CMK (cell line): ENCODE data around the gene SPIN2B.
"Not testable (repeated sequence)": the region's sequence is repeated elsewhere in the genome, so short reads cannot be mapped to it uniquely, and the experiment has no call there.

ENCODE experiments used
- DNase-seq: peaks from one replicate; pipeline ENCODE4 v3.0.0-alpha.2; 2010; ENCODE audit warnings: low read depth

The SPIN2B gene

DNA sequence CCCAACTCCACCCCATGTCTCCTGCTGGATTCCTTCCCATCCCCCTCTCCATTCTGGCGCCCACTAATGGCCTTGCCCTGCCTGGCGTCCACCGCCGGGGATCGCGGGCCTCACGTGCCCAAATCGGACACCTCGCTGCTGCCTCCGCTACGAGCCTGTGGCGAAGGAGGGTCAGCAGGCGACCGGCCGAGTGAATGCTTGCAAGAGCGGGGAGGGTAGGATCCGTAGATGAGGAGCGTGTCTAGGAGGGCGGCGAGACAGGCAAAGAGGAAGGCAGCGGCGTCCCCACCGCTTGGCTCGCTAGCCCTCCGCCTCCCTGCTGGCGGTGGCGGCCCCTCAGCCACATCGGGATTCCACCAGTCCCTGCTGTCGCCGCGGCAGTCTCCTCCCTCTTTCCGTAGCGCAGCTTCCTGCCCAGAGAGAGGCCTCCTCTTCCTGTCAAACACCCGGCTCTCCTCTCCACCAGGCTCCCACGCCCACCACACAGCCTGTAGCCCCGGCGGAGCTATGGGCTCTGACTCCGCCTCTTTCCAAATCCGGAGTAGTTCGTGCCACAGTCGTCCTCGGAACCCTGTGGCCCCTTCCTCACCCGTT, at the start of gene SPIN2B:
Gene SPIN2B, minus strand, starts transcription at position 387 of the 594 bp plus-strand sequence.
- DNase-seq, result peak; percentile 83

DNA sequence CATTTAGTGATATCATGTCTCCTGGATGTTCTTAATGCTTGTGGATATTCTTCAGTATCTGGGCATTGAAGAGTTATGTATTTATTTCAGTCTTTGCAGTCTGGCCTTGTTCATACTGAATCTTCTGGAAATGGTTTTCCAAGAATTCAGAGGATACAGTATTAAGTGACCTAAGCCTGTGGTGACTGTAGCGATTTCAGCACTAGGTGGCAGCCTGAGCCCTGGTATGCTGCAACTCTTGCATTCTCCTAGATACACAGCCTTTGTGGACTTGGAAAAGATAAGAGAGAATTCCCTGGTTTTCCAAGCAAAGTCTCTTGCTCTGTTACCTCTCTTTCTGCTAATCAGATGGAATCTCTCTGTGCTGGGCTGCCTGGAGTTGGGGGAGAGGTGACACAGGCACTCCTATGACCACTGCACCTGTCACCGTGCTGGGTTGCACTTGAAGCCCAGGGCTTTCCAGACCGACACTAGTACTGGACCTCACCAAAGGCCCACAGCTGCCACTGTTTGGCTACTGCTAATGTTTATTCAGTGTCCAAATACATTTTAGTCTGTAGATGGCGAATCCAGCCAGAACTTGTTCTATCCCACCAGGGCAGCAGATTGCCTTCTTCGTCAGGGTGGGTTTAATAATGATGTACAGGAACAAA, 35.2 kb upstream of the SPIN2B start:
- DNase-seq, result no peak

DNA sequence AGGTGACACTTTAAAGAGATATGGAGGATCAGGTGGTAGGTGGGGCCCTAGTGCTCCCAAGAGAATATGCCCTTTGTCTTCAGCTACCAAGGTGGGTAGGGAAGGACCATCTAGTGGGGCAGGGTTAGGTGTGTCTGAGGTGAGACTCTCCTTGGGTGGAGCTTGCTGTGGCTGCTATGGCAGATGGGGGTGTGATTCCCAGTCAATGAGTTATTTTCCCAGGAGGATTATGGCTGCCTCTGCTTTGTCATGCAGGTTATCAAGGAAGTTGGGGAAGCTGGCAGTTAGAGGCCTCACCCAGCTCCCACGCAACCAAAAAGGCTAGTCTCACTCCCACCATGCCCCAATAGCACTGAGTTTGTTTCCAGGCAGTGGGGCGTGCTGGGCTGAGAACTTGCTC, 33.8 kb upstream of the SPIN2B start:
- no peak for DNase-seq

DNA sequence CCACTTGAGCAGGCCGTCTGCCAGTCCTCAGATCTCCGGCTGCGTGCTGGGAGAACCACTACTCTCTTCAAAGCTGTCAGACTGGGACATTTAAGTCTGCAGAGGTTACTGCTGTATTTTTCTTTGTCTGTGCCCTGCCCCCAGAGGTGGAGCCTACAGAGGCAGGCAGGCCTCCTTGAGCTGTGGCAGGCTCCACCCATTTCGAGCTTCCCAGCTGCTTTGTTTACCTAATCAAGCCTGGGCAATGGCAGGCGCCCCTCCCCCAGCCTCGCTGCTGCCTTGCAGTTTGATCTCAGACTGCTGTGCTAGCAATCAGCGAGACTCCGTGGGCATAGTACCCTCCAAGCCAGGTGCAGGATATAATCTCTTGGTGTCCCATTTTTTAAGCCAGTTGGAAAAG, 30.9 kb upstream of the SPIN2B start:
- DNase-seq, result not testable (repeated sequence)

DNA sequence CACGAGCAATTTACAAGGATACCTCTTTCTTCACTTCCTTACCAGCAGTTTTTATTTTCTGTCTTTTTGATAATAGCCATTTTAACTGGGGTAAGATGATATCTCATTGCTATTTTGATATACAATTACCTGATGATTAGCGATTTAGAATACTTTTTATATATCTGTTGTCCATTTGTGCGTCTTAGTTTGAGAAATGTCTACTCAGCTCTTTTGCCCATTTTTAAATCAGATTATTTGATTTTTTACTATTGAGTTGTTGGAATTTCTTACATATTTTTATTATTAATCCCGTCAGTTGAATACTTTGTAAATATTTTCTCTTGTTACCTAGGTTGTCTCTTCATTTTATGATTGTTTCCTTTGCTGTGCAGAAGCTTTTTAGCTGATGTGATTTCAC, 17.3 kb upstream of the SPIN2B start:
- no peak for DNase-seq

DNA sequence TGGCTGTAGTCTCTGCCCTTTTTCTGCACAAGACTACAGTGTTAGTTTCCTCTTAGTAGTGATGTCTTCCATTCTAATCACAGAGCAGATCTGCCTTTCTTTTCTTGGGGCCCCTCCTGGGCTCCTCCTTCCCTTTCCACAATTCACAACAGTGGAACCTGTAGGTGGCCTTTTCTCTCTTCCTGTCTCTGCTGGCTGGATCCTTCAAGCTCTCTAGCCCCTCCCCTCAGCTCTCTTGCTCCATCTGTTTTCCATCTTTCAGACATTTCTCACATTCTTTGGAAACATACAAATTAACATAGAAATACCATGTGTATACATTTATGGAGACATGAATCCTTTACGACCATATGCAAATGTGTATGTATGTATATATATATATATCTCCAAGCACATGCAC, 16.2 kb upstream of the SPIN2B start:
- no peak for DNase-seq

DNA sequence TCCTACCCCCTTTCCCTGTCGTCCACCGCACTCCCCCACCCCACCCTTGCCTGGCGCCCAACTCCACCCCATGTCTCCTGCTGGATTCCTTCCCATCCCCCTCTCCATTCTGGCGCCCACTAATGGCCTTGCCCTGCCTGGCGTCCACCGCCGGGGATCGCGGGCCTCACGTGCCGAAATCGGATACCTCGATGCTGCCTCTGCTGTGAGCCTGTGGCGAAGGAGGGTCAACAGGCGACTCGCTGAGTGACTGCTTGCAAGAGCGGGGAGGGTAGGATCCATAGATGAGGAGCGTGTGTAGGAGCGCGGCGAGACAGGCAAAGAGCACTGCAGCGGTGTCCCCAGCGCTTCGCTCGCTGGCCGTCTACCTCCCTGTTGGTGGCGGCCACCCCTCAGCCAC, 15.7 kb upstream of the SPIN2B start, which contains the start of gene SPIN2A:
Gene SPIN2A, minus strand, starts transcription at position 325 of the 400 bp plus-strand sequence. CDS start 800 bp downstream, outside the sequence.
- DNase-seq, result not testable (repeated sequence)

DNA sequence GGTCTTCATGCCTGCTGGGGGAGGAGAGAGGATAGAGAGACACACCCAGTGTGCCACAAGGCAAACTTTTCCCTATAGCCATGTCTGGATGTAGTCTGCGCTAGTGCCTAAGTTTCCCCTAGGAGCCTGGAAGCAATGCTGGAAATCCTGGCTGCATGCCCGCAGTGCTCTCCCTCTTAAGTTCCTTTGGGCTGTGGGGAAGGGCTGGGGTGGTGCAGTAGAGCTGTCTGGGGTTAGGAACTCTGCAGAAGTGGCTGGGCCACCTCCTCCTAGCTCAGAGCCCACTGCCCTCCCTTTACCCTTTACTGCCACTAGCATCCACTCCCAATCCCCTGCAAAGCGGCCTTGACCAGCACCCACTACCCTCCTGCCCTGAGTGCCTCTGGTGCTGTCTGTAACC, 15.2 kb upstream of the SPIN2B start:
- not testable (repeated sequence) for DNase-seq

DNA sequence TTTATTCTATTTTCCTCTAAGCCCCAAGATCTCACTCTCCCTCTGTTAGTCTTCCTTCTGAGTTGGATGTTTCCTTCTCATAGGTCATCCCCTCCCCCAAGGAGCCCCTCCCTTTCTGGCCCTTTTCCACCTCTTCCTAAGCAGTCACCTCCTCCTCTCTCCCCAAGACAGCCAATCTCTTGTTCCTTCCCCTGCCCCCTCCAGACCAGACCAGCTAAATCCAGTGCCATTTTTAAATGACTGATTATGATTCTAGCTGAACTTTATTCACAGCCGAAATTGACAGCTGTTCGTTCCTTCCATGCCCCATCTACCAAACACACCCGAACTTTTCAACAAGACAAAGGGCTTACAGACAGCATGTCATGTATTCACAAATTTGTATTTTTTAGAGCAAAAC, 13.9 kb upstream of the SPIN2B start:
- DNase-seq, result no peak

DNA sequence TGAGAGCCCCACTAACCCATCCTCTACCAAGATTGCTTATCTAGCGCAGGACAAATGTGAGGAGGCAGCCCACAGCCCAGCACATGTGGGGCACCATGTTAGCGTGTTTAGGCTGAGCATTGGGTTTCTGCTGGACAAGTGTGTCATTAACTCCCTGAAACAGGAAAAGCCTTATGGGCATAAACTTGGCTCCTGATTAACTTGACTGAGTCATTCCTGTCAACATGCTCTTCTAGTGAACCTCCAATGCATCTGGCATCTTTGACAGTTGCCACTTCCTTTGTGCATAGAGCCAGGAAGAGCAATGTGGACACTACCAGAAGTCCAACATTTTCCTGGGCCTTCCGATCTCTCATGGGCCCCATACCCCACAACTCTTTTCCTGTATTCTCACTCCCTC, 13.4 kb upstream of the SPIN2B start:
- no peak for DNase-seq

DNA sequence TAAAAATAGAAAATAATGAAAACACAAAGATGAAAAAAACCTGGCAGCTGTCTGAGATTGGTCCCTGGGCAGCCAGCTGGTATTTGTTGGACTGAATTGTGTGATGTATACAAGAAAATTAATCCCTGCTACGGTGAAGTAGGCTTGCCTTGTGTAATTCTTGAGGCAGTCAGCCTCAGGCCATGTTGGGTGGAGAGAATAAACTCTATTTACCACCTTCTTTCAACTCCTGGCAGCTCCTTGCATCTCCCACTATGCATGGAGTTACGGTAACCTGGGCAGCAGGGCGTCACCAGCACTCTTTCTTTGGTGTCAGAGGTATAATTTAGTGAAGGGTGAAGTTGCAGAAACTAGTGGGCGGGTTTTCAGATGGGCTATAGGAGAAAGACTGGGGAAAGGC, 12.4 kb upstream of the SPIN2B start:
- DNase-seq, result no peak

DNA sequence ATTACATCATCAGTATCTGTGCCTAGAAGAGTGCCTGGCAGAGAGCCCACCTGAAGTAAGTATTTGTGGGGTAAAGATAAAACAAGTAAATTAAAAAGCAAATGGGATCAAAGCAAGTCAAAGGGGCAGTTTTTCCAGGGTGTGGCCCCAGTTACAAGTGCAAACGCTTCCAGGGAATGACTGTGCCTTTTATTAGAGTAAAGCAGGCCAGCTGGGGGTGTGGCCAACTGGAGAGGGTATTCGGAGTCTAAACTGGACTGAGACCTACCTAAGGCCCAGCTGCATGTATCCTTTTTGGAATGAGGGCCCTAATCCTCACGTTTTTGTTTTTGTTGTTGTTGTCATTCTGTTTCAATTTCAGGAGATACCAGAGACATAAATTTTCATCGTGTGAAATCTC, 11.9 kb upstream of the SPIN2B start:
- not testable (repeated sequence) for DNase-seq

DNA sequence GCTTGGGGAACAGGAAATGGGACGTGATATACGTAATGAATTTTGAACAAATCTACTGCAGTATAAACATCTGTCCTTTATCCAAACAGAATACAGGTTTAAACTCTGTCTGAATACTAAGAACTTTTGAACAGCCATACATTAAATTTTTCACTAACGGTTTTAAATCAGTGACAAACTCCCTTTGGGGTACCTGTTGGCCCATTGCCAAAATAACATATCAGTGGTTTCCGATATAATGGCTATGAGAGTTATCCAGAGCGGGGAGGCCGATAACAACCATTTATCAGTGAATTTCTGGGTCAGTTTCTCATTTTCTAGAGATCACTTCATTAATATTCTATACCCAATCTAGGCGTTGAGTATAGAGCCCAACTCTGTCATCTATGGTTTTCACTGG, 10.7 kb upstream of the SPIN2B start:
- no peak for DNase-seq

DNA sequence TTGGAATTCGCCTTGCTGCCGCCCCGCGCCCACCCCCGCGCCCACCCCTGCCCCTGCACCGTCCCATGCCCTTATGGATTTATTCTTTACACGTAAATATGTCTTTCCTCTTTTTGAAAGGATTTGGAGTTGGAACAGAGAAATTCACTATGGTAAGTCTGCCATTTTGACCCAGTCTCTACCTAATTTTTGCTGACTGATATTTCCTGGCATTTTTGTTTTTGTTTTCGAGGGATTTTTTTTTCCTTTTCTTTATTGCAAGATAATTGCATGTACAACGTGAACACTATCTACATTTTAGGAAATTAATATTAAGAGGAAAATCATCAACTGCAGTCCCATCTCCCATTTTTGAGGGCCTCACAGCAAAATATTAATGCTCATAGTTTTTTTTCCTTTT, 468 bp upstream of the SPIN2B start:
- DNase-seq, result no peak

DNA sequence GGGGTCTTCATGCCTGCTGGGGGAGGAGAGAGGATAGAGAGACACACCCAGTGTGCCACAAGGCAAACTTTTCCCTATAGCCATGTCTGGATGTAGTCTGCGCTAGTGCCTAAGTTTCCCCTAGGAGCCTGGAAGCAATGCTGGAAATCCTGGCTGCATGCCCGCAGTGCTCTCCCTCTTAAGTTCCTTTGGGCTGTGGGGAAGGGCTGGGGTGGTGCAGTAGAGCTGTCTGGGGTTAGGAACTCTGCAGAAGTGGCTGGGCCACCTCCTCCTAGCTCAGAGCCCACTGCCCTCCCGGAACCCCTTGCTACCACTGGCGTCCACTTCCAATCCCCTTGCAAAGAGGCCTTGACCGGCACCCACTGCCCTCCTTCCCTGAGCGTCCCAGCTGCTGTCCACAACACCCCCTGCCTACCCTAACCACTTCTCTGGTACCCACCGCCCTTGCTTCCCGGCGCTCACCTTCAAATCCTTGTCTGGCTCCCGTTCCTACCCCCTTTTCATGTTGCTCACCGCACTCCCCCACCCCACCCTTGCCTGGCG, 658 bp downstream of the SPIN2B start:
- not testable (repeated sequence) for DNase-seq

DNA sequence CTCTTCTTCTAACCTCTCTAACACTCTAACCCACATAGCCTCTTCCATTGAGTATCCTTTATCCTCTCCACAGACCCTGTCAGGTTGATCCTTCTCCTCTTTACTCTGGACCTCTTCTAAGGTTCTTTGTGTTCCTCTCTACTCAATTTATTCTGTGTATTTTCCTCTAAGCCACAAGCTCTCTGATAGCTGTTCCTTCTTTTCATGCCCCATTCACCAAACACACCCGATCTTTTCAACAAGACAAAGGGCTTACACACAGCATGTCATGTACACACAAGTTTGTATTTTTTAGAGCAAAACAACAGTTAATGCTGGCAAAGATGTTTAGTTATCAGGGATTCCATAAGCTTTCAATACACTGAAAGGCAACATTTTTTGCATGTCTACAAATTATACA, 1.9 kb downstream of the SPIN2B start:
- DNase-seq, result no peak

DNA sequence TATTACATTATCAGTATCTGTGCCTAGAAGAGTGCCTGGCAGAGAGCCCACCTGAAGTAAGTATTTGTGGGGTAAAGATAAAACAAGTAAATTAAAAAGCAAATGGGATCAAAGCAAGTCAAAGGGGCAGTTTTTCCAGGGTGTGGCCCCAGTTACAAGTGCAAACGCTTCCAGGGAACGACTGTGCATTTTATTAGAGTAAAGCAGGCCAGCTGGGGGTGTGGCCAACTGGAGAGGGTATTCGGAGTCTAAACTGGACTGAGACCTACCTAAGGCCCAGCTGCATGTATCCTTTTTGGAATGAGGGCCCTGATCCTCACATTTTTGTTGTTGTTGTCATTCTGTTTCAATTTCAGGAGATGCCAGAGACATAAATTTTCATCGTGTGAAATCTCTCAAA, 3.8 kb downstream of the SPIN2B start:
- not testable (repeated sequence) for DNase-seq

DNA sequence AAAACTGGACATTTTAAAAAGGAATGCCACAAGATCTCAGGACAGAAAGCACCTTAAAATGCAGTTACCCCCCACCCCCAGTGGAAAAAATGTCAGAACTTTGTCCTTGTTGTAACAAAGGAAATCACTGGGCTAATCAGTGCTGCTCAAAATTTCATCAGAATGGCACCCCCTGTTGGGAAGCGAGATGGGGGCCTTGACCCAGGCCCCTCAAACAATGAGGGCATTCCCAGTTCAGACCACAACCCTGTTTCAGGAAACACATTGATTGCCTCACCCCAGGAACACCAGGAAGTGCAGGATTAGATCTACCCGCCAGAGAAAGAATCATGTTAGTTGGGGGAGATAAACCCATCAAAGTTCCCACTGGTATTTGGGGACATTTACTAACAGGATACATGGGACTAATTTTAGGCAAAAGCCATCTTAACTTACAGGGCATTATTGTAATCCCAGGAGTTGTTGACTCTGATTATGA, 16.4 kb downstream of the SPIN2B start:
- no peak for DNase-seq

DNA sequence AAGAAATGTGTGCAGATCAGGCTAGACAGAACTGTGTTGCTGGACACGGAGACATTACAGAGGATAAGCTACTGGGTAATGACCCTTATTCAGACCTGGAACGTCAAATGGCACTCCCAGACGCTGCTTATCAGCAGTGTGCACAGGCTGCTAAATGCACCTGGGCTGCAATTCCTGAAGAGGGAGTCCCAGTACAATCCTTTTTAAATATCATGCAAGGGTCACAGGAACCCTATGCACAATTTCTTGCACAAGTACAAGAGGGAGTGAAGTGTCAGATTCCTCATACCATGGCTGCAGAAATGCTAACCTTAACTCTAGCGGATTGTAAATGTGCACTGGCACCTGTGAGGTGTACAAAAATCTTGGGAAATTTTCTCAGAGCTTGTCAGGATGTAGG, 16.9 kb downstream of the SPIN2B start:
- no peak for DNase-seq

DNA sequence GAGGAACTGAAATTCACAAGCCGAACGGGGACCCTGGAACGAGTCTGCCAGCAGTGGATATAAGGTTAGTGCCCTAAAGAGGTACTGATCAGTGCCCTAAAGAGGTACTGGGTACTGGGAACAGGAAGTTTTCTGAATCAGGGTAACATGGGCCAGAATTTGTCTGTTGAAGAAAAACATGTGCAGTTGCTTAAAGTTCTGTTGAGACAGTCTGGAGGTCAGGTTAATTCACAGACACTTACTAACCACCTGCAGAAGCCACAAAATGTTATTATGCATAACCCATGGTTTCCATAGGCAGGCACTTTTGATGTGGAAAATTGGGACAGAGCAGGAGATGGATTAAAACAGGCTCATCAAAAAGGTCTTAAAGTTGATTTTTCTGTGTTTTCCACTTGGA, 17.9 kb downstream of the SPIN2B start:
- no peak for DNase-seq

DNA sequence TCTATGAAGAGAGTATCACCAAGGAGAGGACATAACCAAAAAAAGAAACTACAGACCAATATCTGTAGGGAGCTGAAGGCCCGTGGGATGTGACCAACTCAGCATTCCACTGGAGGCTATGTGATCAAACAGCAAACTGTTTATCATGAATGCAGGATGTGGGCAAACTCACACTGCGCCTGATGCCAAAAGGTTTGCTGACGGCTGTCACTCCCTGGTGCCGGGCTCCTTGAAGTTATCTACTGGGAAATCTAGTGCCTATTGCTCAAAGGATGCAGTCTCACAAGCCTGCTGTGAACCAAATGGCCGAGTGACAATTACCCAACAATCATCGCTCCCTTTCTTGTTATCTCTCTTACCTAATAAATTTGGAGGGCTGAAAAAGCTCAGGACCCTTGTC, 18.4 kb downstream of the SPIN2B start:
- DNase-seq, result not testable (repeated sequence)

DNA sequence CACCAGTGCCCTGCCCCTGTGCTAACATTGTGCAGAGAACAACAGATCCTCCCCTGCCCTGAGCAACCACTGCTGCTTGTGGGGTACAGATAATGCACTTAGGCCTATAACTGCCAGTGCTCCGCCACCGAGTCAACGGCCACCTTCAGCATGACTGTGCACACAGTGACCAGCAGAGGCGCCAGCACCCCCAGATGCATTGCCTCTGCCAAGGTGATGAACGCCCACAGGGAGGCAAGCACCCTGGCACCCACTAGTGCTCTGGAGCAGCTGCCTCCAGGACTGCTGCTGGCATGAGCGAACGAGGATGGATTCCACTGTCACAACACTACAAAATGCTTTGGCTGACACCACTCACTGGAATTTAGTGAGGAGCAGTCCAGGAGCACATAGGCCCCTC, 38.2 kb downstream of the SPIN2B start:
- no peak for DNase-seq

DNA sequence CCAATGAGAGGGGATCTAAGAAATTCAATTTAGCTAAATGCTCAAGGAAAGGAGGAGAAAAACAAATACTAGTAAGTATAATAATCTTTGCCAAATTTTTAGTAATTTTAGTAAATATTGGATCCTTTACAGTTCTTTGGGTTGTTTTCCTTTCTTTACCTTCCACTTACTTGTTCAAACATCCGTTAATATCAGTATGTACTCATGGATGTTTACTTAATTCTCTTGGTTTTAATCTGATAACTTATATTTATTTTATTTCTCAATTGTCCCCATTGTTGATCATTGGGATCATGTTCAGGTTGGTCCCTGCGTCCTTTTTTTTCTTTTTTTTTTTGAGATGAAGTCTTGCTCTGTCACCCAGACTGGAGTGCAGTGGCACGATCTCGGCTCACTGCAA, 46.9 kb downstream of the SPIN2B start:
- no peak for DNase-seq
